Activated naive CD8-positive, alpha-beta T cell treated with anti-CD3 and anti-CD28 coated beads, Interleukin-2, amount 50 U/mL, for 24 hours (primary cell): ENCODE results near the gene LCT.
"Not testable (repeated sequence)": the region's sequence is repeated elsewhere in the genome, so short reads cannot be mapped to it uniquely, and the experiment has no call there.

ENCODE experiments used
- ATAC-seq: fragments of 150-1000 bp; cut with Tn5 transposase; one replicate; pipeline ENCODE4 v1.10.0; 2021
- DNase-seq: peaks from one replicate; pipeline ENCODE4 v3.0.0; 2021
- H3K27ac Mint-ChIP-seq: one replicate; pipeline ENCODE4 v1.8.0; 2021; ENCODE audit warnings: mild to moderate bottlenecking, mixed read lengths
- H3K27me3 Mint-ChIP-seq: one replicate; pipeline ENCODE4 v1.8.0; 2021; ENCODE audit warnings: mixed read lengths
- H3K36me3 Mint-ChIP-seq: one replicate; pipeline ENCODE4 v1.8.0; 2021; ENCODE audit warnings: low read depth, mixed read lengths
- H3K4me1 Mint-ChIP-seq: one replicate; pipeline ENCODE4 v1.8.0; 2021; ENCODE audit warnings: mixed read lengths
- H3K4me3 Mint-ChIP-seq: one replicate; pipeline ENCODE4 v1.8.0; 2021; ENCODE audit warnings: mild to moderate bottlenecking, moderate library complexity, mixed read lengths
- H3K9me3 Mint-ChIP-seq: one replicate; pipeline ENCODE4 v1.8.0; 2021; ENCODE audit warnings: mixed read lengths

Gene LCT

DNA sequence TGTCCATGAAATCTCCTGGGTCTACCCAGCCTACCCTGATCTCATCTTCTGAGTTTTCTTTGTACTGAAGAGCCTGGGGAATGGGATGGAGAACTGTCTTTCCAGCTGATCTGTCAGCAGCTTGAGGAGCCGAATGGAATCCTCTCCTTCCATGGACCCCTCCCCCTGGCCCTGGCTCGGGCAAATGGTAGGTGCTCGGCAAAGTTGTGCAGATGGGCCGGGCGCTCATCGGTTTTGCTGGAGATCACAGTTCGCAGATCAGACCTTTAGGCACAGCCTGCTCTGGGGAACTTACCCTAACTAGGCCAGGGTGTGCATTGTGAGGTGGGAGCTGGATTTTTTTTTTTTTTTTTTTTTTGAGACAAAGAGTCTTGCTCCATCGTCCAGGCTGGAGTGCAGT, 40.4 kb downstream of the LCT start:
- Mint-ChIP-seq H3K36me3 (peaks cover 16% of the 10 kb centered on the region), H3K9me3 (peaks cover 13% of the 10 kb centered on the region), H3K4me3 (no peak overlapping the region), H3K4me1 (peaks cover 34% of the 10 kb centered on the region), H3K27ac (no peak overlapping the region), H3K27me3 (no peaks in the 10 kb centered on the region)
- DNase-seq (no peak), ATAC-seq (no peak)

GRCh38 chr2:135795641-135796040, 41.3 kb downstream of the LCT start:
- not testable (repeated sequence) for DNase-seq, ATAC-seq, H3K27me3 Mint-ChIP-seq, H3K4me3 Mint-ChIP-seq, H3K27ac Mint-ChIP-seq, H3K9me3 Mint-ChIP-seq
- peaks cover 34% of the 10 kb centered on the region for H3K4me1 Mint-ChIP-seq
- peaks cover 12% of the 10 kb centered on the region for H3K36me3 Mint-ChIP-seq

DNA sequence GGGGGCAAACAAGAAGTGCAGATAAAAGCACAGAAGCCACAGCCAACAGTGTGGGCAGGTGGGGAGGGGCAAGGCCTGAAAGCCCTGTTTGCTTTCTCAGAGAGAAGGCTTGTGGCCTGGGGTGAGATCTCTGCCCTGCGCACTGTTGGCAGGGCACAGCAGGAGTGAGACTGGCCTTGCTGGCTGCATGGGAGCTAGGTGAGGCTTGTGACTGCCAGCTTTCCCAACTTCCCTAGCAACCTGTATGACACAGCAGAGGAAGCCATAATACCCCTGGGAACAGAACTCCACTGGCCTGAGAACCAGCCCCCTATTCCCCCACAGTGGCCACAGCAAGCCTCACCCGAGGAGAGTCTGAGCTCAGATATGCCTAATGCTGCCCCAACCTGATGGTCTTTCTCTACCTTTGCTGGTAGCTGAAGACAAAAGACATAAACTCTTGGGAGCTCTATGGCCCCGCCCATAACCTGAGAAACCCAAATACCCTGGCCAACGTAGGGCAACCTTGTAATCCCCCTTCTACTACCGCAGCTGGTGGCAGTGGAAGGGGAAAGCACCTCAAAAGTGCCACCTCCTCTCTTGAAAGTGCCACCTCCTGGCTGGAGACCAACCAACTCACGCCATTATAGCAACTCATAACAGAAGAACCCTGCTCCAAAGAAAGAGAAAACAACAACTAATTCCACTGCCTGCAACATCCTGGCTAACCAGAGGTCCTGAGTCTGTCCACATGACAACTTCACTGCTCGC, 44.4 kb downstream of the LCT start:
- Mint-ChIP-seq H3K4me1 (peaks cover 34% of the 10 kb centered on the region), H3K4me3 (no peak overlapping the region), H3K36me3 (no peaks in the 10 kb centered on the region), H3K9me3 (no peaks in the 10 kb centered on the region), H3K27ac (no peak overlapping the region), H3K27me3 (no peaks in the 10 kb centered on the region)
- ATAC-seq = peak; percentile 69
- DNase-seq = peak; percentile 40

GRCh38 chr2:135791418-135792190, 45.4 kb downstream of the LCT start:
- Mint-ChIP-seq H3K9me3 (no peaks in the 10 kb centered on the region), H3K27ac (no peak overlapping the region), H3K4me1 (peaks cover 31% of the 10 kb centered on the region), H3K36me3 (peaks cover 6% of the 10 kb centered on the region), H3K4me3 (no peak overlapping the region), H3K27me3 (no peaks in the 10 kb centered on the region)
- DNase-seq (no peak), ATAC-seq (no peak)

DNA sequence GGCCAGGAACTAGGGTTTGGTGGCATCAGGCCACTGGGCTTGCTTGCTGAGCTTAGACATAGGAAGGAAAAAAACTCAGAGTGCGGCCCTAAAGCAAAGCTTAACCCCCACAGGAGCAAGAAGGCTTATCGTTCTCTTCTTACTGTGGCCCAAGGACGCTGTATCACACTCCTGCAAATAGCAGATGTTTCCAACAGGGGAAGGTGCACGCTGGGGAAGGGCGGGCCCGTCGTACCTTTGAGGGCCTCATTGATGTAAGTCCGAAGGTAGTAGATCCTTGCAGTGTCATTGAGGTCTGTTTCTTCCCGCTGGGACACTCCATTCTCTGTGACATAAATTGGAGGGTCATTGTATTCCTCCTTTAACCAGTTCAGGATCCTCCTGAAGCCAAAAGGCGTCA, 46.6 kb downstream of the LCT start:
- H3K4me1 Mint-ChIP-seq = peaks cover 29% of the 10 kb centered on the region
- H3K4me3 Mint-ChIP-seq = no peak overlapping the region
- DNase-seq = no peak
- H3K27me3 Mint-ChIP-seq = no peaks in the 10 kb centered on the region
- no peak overlapping the region for H3K27ac Mint-ChIP-seq
- H3K9me3 Mint-ChIP-seq = no peaks in the 10 kb centered on the region
- peaks cover 13% of the 10 kb centered on the region for H3K36me3 Mint-ChIP-seq
- ATAC-seq = no peak

DNA sequence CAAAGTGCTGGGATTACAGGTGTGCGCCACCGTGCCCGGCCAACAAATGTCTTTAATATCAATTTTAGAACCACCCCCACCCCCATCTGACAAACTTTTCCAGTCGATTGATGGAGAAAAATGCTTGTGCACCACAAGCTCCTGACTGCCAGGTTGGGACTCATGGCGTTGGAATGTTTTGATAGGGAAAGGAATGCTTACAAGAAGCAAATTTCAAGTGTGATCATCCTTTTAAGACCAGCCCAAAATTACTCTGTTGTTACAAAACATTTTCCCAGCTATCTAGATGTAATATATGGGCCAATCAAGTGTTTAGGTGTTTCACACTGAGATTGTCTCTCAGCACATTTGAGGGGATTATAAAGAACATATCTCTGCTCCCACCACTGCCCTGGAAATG, 50.2 kb downstream of the LCT start:
- Mint-ChIP-seq H3K4me3 (no peak overlapping the region), H3K4me1 (peaks cover 5% of the 10 kb centered on the region), H3K9me3 (no peaks in the 10 kb centered on the region), H3K27ac (no peak overlapping the region), H3K27me3 (no peaks in the 10 kb centered on the region), H3K36me3 (peaks cover 42% of the 10 kb centered on the region)
- DNase-seq (no peak), ATAC-seq (no peak)

DNA sequence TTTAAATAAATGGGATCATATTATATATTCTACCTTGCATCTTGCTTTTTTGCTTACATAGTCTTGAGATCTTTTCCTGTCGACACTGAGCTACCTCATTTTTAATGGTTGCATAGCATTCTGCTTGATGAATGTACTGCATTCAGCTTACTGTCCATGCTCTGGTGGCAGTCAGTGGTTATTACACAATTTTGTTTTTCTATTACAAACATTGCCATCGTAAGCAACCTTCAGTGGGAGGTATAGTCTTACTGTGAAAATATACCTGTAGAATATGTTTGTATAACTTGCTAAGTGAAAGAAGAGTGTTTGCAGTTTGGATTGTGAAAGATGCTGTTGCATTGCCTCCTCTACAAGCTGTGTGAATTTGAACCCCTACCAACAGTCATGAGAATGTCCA, 52.0 kb downstream of the LCT start:
- Mint-ChIP-seq H3K36me3 (peaks cover 58% of the 10 kb centered on the region), H3K9me3 (no peaks in the 10 kb centered on the region), H3K27ac (no peak overlapping the region), H3K4me3 (no peak overlapping the region), H3K4me1 (no peaks in the 10 kb centered on the region), H3K27me3 (no peaks in the 10 kb centered on the region)
- ATAC-seq (no peak), DNase-seq (no peak)

GRCh38 chr2:135783439-135783838, 53.5 kb downstream of the LCT start:
- DNase-seq (no peak), ATAC-seq (no peak)
- Mint-ChIP-seq H3K27me3 (no peaks in the 10 kb centered on the region), H3K36me3 (peaks cover 63% of the 10 kb centered on the region), H3K4me3 (no peak overlapping the region), H3K4me1 (no peaks in the 10 kb centered on the region), H3K27ac (no peak overlapping the region), H3K9me3 (no peaks in the 10 kb centered on the region)

- ATAC-seq = no peak
These were observed 54.8 kb downstream of the LCT start for GRCh38 chr2:135782231-135782630.

GRCh38 chr2:135776367-135776766, 60.6 kb downstream of the LCT start:
- Mint-ChIP-seq H3K4me1 (peaks cover 10% of the 10 kb centered on the region), H3K36me3 (peaks cover 64% of the 10 kb centered on the region), H3K27me3 (no peaks in the 10 kb centered on the region), H3K4me3 (no peak overlapping the region), H3K9me3 (no peaks in the 10 kb centered on the region), H3K27ac (no peak overlapping the region)
- no peak for ATAC-seq
- DNase-seq = no peak

More at GRCh38 chr2:135782231-135782630, 54.8 kb downstream of the LCT start:
- Mint-ChIP-seq H3K27me3 (no peaks in the 10 kb centered on the region), H3K36me3 (peaks cover 67% of the 10 kb centered on the region), H3K4me3 (no peak overlapping the region), H3K9me3 (no peaks in the 10 kb centered on the region), H3K4me1 (no peaks in the 10 kb centered on the region), H3K27ac (no peak overlapping the region)
- DNase-seq = no peak

DNA sequence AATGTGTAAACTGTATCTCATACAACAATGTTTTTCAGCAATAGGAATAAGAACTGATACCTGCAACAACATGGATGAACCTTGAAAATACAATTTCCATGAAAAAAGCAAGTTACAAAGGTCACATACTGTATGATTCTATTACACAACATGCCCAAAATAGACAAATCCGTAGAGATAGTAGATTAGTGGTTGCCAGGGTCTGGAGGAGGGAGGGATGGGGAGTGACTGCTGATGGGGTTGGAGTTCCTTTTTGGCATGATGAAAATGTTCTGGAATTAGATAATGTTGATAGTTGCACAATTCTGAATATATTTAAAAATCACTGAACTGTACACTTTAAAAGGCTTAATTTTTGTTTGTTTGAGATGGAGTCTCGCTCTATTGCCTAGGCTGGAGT, 61.6 kb downstream of the LCT start:
- Mint-ChIP-seq H3K4me1 (peaks cover 10% of the 10 kb centered on the region), H3K4me3 (no peak overlapping the region), H3K9me3 (no peaks in the 10 kb centered on the region), H3K27ac (no peak overlapping the region), H3K27me3 (no peaks in the 10 kb centered on the region), H3K36me3 (peaks cover 59% of the 10 kb centered on the region)
- no peak for DNase-seq
- no peak for ATAC-seq

DNA sequence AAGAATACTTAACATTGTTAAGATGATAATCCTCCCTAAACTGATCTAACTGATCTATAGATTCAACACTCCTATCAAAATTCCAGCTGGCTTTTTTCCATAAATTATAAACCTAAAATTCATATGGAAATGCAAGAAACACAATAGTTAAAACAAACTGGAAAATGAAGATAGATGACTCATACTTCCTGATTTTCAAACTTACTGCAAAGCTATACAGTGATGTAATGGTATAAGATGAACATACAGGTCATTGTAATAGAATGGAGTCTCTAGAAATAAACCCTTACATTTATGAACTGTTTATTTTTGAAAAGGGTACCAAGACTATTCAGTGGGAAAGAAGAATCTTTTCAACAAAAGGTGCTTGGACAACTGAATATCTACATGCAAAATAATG, 63.1 kb downstream of the LCT start:
- no peak overlapping the region for H3K27ac Mint-ChIP-seq
- peaks cover 64% of the 10 kb centered on the region for H3K36me3 Mint-ChIP-seq
- H3K4me3 Mint-ChIP-seq = no peak overlapping the region
- H3K27me3 Mint-ChIP-seq = no peaks in the 10 kb centered on the region
- peaks cover 10% of the 10 kb centered on the region for H3K4me1 Mint-ChIP-seq
- DNase-seq (no peak), ATAC-seq (no peak)
- no peaks in the 10 kb centered on the region for H3K9me3 Mint-ChIP-seq

DNA sequence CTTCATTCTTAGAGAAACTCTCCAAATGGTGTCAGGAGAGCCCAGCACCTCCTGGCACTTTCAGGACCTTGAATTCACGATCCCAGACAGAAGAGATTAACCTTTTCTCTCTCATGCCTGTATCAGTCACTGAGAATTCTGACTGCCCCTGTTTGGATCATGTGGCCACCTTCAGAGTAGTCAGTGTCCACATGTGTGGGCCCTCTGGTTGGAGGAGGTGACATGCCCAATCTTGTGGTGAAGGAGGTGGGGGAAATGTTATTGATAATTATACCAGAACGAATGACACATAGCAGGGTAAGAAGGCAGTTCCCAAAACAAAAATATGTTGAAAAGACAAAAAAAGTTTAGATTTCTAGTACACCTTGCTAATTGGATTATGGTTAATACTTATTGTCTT, 63.7 kb downstream of the LCT start:
- DNase-seq = no peak
- H3K27ac Mint-ChIP-seq = peak overlapping the region; percentile 63
- H3K36me3 Mint-ChIP-seq = peaks cover 63% of the 10 kb centered on the region

DNA sequence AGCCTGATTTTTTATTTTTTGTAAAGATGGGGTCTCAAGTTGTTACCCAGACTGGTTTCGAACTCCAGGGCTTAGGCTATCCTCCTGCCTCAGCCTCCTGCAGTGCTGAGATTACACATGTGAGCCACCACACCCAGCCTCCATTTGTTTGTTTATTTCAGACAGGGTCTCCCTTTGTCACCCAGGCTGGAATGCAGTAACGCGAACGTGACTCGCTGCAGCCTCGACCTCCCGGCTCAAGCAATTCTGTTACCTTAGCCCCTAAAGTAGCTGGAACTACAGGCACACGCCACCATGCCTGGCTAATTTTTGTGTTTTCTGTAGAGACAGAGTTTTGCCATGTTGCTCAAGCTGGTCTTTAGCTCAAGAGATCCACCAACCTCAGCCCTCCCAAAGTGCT, 68.1 kb downstream of the LCT start:
- Mint-ChIP-seq H3K27ac (no peak overlapping the region), H3K36me3 (peaks cover 45% of the 10 kb centered on the region)

More for the DNA sequence above, 63.7 kb downstream of the LCT start:
- Mint-ChIP-seq H3K27me3 (no peaks in the 10 kb centered on the region), H3K4me3 (no peak overlapping the region), H3K4me1 (peaks cover 10% of the 10 kb centered on the region), H3K9me3 (no peaks in the 10 kb centered on the region)
- ATAC-seq = peak; percentile 91

GRCh38 chr2:135762530-135762929, 74.5 kb downstream of the LCT start:
- H3K4me1 Mint-ChIP-seq = peaks cover 12% of the 10 kb centered on the region
- H3K9me3 Mint-ChIP-seq = no peaks in the 10 kb centered on the region
- H3K4me3 Mint-ChIP-seq = no peak overlapping the region
- H3K27me3 Mint-ChIP-seq = no peaks in the 10 kb centered on the region
- peaks cover 37% of the 10 kb centered on the region for H3K36me3 Mint-ChIP-seq
- ATAC-seq = no peak
- H3K27ac Mint-ChIP-seq = no peak overlapping the region
- no peak for DNase-seq

More for the DNA sequence above, 68.1 kb downstream of the LCT start:
- ATAC-seq = no peak
- Mint-ChIP-seq H3K4me1 (peaks cover 14% of the 10 kb centered on the region), H3K9me3 (no peaks in the 10 kb centered on the region), H3K4me3 (no peak overlapping the region), H3K27me3 (no peaks in the 10 kb centered on the region)
- no peak for DNase-seq
